Central memory CD8-positive, alpha-beta T cell (primary cell): ENCODE measurements around the gene LGR4.
"Not testable (repeated sequence)": the region's sequence is repeated elsewhere in the genome, so short reads cannot be mapped to it uniquely, and the experiment has no call there.

Experiments
- ATAC-seq: fragments of 150-1000 bp; cut with Tn5 transposase; replicated peaks from 2 replicates; pipeline ENCODE4 v1.10.0; 2022; ENCODE audit warnings: mild to moderate bottlenecking, moderate FRiP score, moderate number of reproducible peaks; ENCODE audit not compliant: poor library complexity, severe bottlenecking; ENCODE audit errors: extremely low read depth
- DNase-seq, 2 donors: peaks; one replicate each; pipeline ENCODE4 v3.0.0; 2021; ENCODE audit warnings: low spot score in 2 of 2
- H3K27ac Mint-ChIP-seq: one replicate; pipeline ENCODE4 v1.8.0; 2022; ENCODE audit warnings: low read depth, mild to moderate bottlenecking, moderate library complexity, mixed read lengths
- H3K27me3 Mint-ChIP-seq: one replicate; pipeline ENCODE4 v1.8.0; 2022; ENCODE audit warnings: mixed read lengths
- H3K36me3 Mint-ChIP-seq: one replicate; pipeline ENCODE4 v1.8.0; 2022; ENCODE audit warnings: mild to moderate bottlenecking, moderate library complexity, mixed read lengths; ENCODE audit not compliant: insufficient read depth
- H3K4me1 Mint-ChIP-seq: one replicate; pipeline ENCODE4 v1.8.0; 2022; ENCODE audit warnings: mixed read lengths
- H3K4me3 Mint-ChIP-seq: one replicate; pipeline ENCODE4 v1.8.0; 2022; ENCODE audit warnings: mild to moderate bottlenecking, moderate library complexity, mixed read lengths
- H3K9me3 Mint-ChIP-seq: one replicate; pipeline ENCODE4 v1.8.0; 2022; ENCODE audit warnings: mixed read lengths

LGR4 gene

GRCh38 chr11:27464289-27464696 is 8.3 kb downstream of the LGR4 start:
- DNase-seq = no peak
- Mint-ChIP-seq H3K27ac (no peak overlapping the region), H3K36me3 (no peaks in the 10 kb centered on the region), H3K4me3 (no peak overlapping the region), H3K27me3 (peaks cover 26% of the 10 kb centered on the region), H3K4me1 (no peaks in the 10 kb centered on the region), H3K9me3 (no peaks in the 10 kb centered on the region)
- ATAC-seq = no peak

GRCh38 chr11:27462543-27462942 is 10.0 kb downstream of the LGR4 start:
- Mint-ChIP-seq H3K27ac (no peak overlapping the region), H3K36me3 (no peaks in the 10 kb centered on the region), H3K9me3 (no peaks in the 10 kb centered on the region), H3K4me3 (no peak overlapping the region), H3K4me1 (no peaks in the 10 kb centered on the region), H3K27me3 (peaks cover 20% of the 10 kb centered on the region)
- DNase-seq = no peak
- no peak for ATAC-seq

- Mint-ChIP-seq H3K27ac (no peak overlapping the region), H3K4me1 (no peaks in the 10 kb centered on the region), H3K27me3 (peaks cover 29% of the 10 kb centered on the region), H3K4me3 (no peak overlapping the region), H3K9me3 (no peaks in the 10 kb centered on the region), H3K36me3 (no peaks in the 10 kb centered on the region)
- no peak for ATAC-seq
- DNase-seq = no peak
These were observed 12.2 kb downstream of the LGR4 start for GRCh38 chr11:27460158-27460978.

GRCh38 chr11:27459191-27459590 is 13.4 kb downstream of the LGR4 start:
- no peak overlapping the region for H3K4me3 Mint-ChIP-seq
- DNase-seq (no peak), ATAC-seq (no peak)
- H3K36me3 Mint-ChIP-seq = no peaks in the 10 kb centered on the region
- H3K9me3 Mint-ChIP-seq = no peaks in the 10 kb centered on the region
- no peak overlapping the region for H3K27ac Mint-ChIP-seq
- H3K27me3 Mint-ChIP-seq = peaks cover 34% of the 10 kb centered on the region
- H3K4me1 Mint-ChIP-seq = no peaks in the 10 kb centered on the region

- ATAC-seq = no peak
- no peaks in the 10 kb centered on the region for H3K4me1 Mint-ChIP-seq
These were observed 14.4 kb downstream of the LGR4 start for GRCh38 chr11:27458182-27458581.

GRCh38 chr11:27456795-27457329 is 15.7 kb downstream of the LGR4 start:
- Mint-ChIP-seq H3K36me3 (no peaks in the 10 kb centered on the region), H3K27ac (no peak overlapping the region), H3K27me3 (peaks cover 14% of the 10 kb centered on the region), H3K9me3 (no peaks in the 10 kb centered on the region), H3K4me1 (no peaks in the 10 kb centered on the region), H3K4me3 (no peak overlapping the region)
- no peak for DNase-seq
- ATAC-seq = no peak

More at GRCh38 chr11:27458182-27458581, 14.4 kb downstream of the LGR4 start:
- no peak for DNase-seq
- H3K36me3 Mint-ChIP-seq = no peaks in the 10 kb centered on the region
- no peak overlapping the region for H3K27ac Mint-ChIP-seq
- H3K27me3 Mint-ChIP-seq = peaks cover 24% of the 10 kb centered on the region
- H3K9me3 Mint-ChIP-seq = no peaks in the 10 kb centered on the region
- H3K4me3 Mint-ChIP-seq = no peak overlapping the region

- Mint-ChIP-seq H3K27ac (no peak overlapping the region), H3K36me3 (no peaks in the 10 kb centered on the region), H3K9me3 (no peaks in the 10 kb centered on the region), H3K4me3 (no peak overlapping the region), H3K27me3 (peaks cover 14% of the 10 kb centered on the region), H3K4me1 (no peaks in the 10 kb centered on the region)
- ATAC-seq (no peak), DNase-seq (no peak)
These were observed 16.3 kb downstream of the LGR4 start for GRCh38 chr11:27456140-27456794.

- no peak overlapping the region for H3K4me3 Mint-ChIP-seq
- ATAC-seq = no peak
- H3K27me3 Mint-ChIP-seq = peaks cover 14% of the 10 kb centered on the region
- no peak overlapping the region for H3K27ac Mint-ChIP-seq
- H3K4me1 Mint-ChIP-seq = no peaks in the 10 kb centered on the region
- DNase-seq = no peak
- no peaks in the 10 kb centered on the region for H3K9me3 Mint-ChIP-seq
- H3K36me3 Mint-ChIP-seq = no peaks in the 10 kb centered on the region
These were observed 16.9 kb downstream of the LGR4 start for GRCh38 chr11:27455667-27456066.

GRCh38 chr11:27453701-27454100 is 18.9 kb downstream of the LGR4 start:
- DNase-seq (no peak), ATAC-seq (no peak)
- Mint-ChIP-seq H3K4me3 (no peak overlapping the region), H3K27me3 (peaks cover 14% of the 10 kb centered on the region), H3K9me3 (no peaks in the 10 kb centered on the region), H3K4me1 (no peaks in the 10 kb centered on the region), H3K27ac (no peak overlapping the region), H3K36me3 (no peaks in the 10 kb centered on the region)

GRCh38 chr11:27452147-27452546 is 20.4 kb downstream of the LGR4 start:
- Mint-ChIP-seq H3K27me3 (peaks cover 14% of the 10 kb centered on the region), H3K36me3 (no peaks in the 10 kb centered on the region), H3K4me1 (no peaks in the 10 kb centered on the region), H3K27ac (peak overlapping the region; percentile 59), H3K9me3 (no peaks in the 10 kb centered on the region), H3K4me3 (no peak overlapping the region)
- DNase-seq (no peak), ATAC-seq (no peak)

GRCh38 chr11:27451244-27451965 is 21.2 kb downstream of the LGR4 start:
- H3K27ac Mint-ChIP-seq = no peak overlapping the region
- peaks cover 14% of the 10 kb centered on the region for H3K27me3 Mint-ChIP-seq
- DNase-seq = no peak
- no peak overlapping the region for H3K4me3 Mint-ChIP-seq
- no peaks in the 10 kb centered on the region for H3K36me3 Mint-ChIP-seq
- no peaks in the 10 kb centered on the region for H3K9me3 Mint-ChIP-seq
- H3K4me1 Mint-ChIP-seq = no peaks in the 10 kb centered on the region
- ATAC-seq = no peak

GRCh38 chr11:27448184-27448540 is 24.4 kb downstream of the LGR4 start:
- not testable (repeated sequence) for H3K27me3 Mint-ChIP-seq, H3K4me3 Mint-ChIP-seq, DNase-seq, ATAC-seq, H3K4me1 Mint-ChIP-seq, H3K9me3 Mint-ChIP-seq, H3K27ac Mint-ChIP-seq, H3K36me3 Mint-ChIP-seq
